ENCODE data around the gene FAM221B. TPM values are rescaled to one million over a fixed set of nuclear protein-coding genes. Genes with fewer than 3 reads are reported as not detected.

The FAM221B gene
- total and polyA plus RNA-seq, 2 of the 4 experiments (the other 2 are of a cell fraction), result not detected

GRCh38 chr9:35811381-35812024 lies 17.0 kb downstream of the FAM221B start:
- Histone ChIP-seq H3K27ac (ENCODE audit: insufficient read depth, low read length) (no peak overlapping the region), H3K9me1 (ENCODE audit: insufficient read depth, low read length) (peaks cover 6% of the 10 kb centered on the region; the same call in 1 of the 2 replicates), H2BK20ac (ENCODE audit: low read depth, low read length) (no peak overlapping the region), H3K27me3 (ENCODE audit: control insufficient read depth, insufficient read depth, low read length) (no peaks in the 10 kb centered on the region), H3K4me3 (ENCODE audit: insufficient read depth, low read depth, low read length) (peak overlapping the region; percentile 60), H3K36me3 (ENCODE audit: control insufficient read depth, insufficient read depth, low read length) (peaks cover 19% of the 10 kb centered on the region), H3K14ac (replicated peaks; ENCODE audit: low read depth, low read length) (no peak overlapping the region), H2AFZ (replicated peaks; ENCODE audit: low read length, poor library complexity) (peak overlapping the region; percentile 91), H3K56ac (ENCODE audit: extremely low read depth, insufficient read depth, low read length) (no peak overlapping the region), H3K23ac (ENCODE audit: low read depth, low read length) (no peak overlapping the region), H3K9me3 (ENCODE audit: control insufficient read depth, insufficient read depth, low read length) (no peaks in the 10 kb centered on the region), H4K91ac (ENCODE audit: insufficient read depth, low read depth, low read length) (no peak overlapping the region), H4K20me1 (ENCODE audit: insufficient read depth, low read length) (peaks cover 5% of the 10 kb centered on the region), H3K18ac (ENCODE audit: low read depth, low read length) (no peak overlapping the region), H3K4me2 (ENCODE audit: low read depth, low read length) (peak overlapping the region; percentile 92), H2BK120ac (ENCODE audit: low read depth, low read length) (no peak overlapping the region), H3K4ac (ENCODE audit: low read depth, low read length) (no peak overlapping the region), H2BK5ac (ENCODE audit: low read depth, low read length, poor library complexity, severe bottlenecking) (no peak overlapping the region), H4K5ac (ENCODE audit: low read depth, low read length) (no peak overlapping the region), H4K8ac (ENCODE audit: low read depth in 2 of 2, low read length in 2 of 2) (peak overlapping the region in 1 of 2 experiments; percentile 59; a peak in 1 of 4 replicates), H2AK9ac (replicated peaks; ENCODE audit: low read depth, low read length, poor library complexity) (peak overlapping the region; percentile 10), H3K4me1 (ENCODE audit: control insufficient read depth, insufficient read depth, low read length) (no peaks in the 10 kb centered on the region; the same call in 1 of the 2 replicates), H2BK15ac (ENCODE audit: low read depth, low read length) (no peak overlapping the region), H2AK5ac (ENCODE audit: low read depth, low read length) (no peak overlapping the region), H3K9ac (ENCODE audit: low read depth, low read length) (0 out of 2 replicates have a peak overlapping the region, but pooled peaks have one; percentile 22), H3K79me1 (ENCODE audit: low read depth in 1 of 2, low read length in 2 of 2) (peaks cover 10 to 21% of the 10 kb centered on the region in 2 experiments; a peak in 3 of 4 replicates)
- ChIA-PET POLR2A (ENCODE audit: unreplicated experiment) (interaction anchor here (0.9 kb wide), 1 partner anchor 16 kb away, joined by 4 read pairs; no protein-coding TSS in a partner anchor), CTCF (interaction anchor here (0.8 to 1.3 kb wide), 4 partner anchors 15 to 134 kb away, joined by 3 to 4 read pairs (median 4); no protein-coding TSS in a partner anchor)
- intact Hi-C loops (cut with micrococcal nuclease), result loop anchor here (2.0 to 10.0 kb wide), 2 partner anchors 21 to 157 kb away; partner anchors contain the start of genes CCDC107, NPR2, RMRP and SIT1
- DNase-seq (no peak), ATAC-seq (ENCODE audit: low read depth) (no peak)
- in situ Hi-C loops (cut with MboI; ENCODE audit: low sequenced_read_pairs), result no loop called here
- dilution Hi-C loops (cut with HindIII; ENCODE audit: low sequenced_read_pairs, unreplicated experiment), result no loop called here
- BruUV-seq (replicated peaks), result no TSS peak
- 18% methylated on average over 9 of the region's 12 CpGs; no CpG with 5 or more reads in 1 of the 2 experiments for WGBS, 2 experiments (ENCODE audit: extremely low coverage in 2 of 2, insufficient read length in 1 of 2)
- TF ChIP-seq MAZ (IDR thresholded peaks at IDR 0.05; ENCODE audit: borderline replicate concordance, low read depth, low read length) (no peak), NFE2L2 (IDR thresholded peaks at IDR 0.05; ENCODE audit: low read depth, low read length) (no peak), FOS (IDR thresholded peaks at IDR 0.05; ENCODE audit: low read depth, low read length) (no peak), ELK1 (IDR thresholded peaks at IDR 0.05; ENCODE audit: borderline replicate concordance, low read depth, low read length) (no peak), MAFK (IDR thresholded peaks at IDR 0.05; ENCODE audit: low read depth, low read length) (no peak), BHLHE40 (IDR thresholded peaks at IDR 0.05; ENCODE audit: low read depth, low read length) (no peak), RAD21 (IDR thresholded peaks at IDR 0.05; ENCODE audit: low read length) (no peak), RFX5 (IDR thresholded peaks at IDR 0.05; ENCODE audit: low read depth, low read length) (no peak), POLR2A (IDR thresholded peaks at IDR 0.05; ENCODE audit: low read depth, low read length) (no peak), USF2 (IDR thresholded peaks at IDR 0.05; ENCODE audit: low read depth, low read length) (no peak), CTCF (conservative IDR thresholded peaks at IDR 0.05; ENCODE audit: low read depth, low read length) (no peak), MXI1 (IDR thresholded peaks at IDR 0.05; ENCODE audit: borderline replicate concordance, low read depth, low read length) (no peak), CEBPB (IDR thresholded peaks at IDR 0.05; ENCODE audit: low read depth, low read length) (no peak), CHD1 (IDR thresholded peaks at IDR 0.05; ENCODE audit: low read depth, low read length) (no peak), SMC3 (IDR thresholded peaks at IDR 0.05; ENCODE audit: low read depth, low read length) (no peak)
